NCI-H1092 treated with DMSO at 0.1 percent for 48 hours (cell line): ENCODE results near the gene SPEG.

ENCODE experiments used
- DNase-seq: peaks from one replicate; lab custom pipeline; 2025; lab: John Stamatoyannopoulos, UW

Gene SPEG

GRCh38 chr2:219425238-219426067 lies 9.2 kb upstream of the SPEG start:
- no peak for DNase-seq

- no peak for DNase-seq
Measured at GRCh38 chr2:219426068-219426443, 8.6 kb upstream of the SPEG start.

GRCh38 chr2:219426534-219427136 lies 8.0 kb upstream of the SPEG start:
- no peak for DNase-seq

GRCh38 chr2:219428469-219428868 lies 6.2 kb upstream of the SPEG start:
- DNase-seq, result no peak

GRCh38 chr2:219429958-219430606 lies 4.6 kb upstream of the SPEG start:
- no peak for DNase-seq

- DNase-seq, result peak; percentile 36
Measured at GRCh38 chr2:219430633-219431615, 3.7 kb upstream of the SPEG start.

GRCh38 chr2:219433666-219434467 lies 776 bp upstream of the SPEG start:
- DNase-seq, result no peak

- no peak for DNase-seq
Measured at GRCh38 chr2:219434468-219434717, 250 bp upstream of the SPEG start.

GRCh38 chr2:219435701-219436100 lies 1.1 kb downstream of the SPEG start:
- no peak for DNase-seq

GRCh38 chr2:219436491-219436890 lies 1.8 kb downstream of the SPEG start:
- no peak for DNase-seq

- no peak for DNase-seq
Measured at GRCh38 chr2:219437141-219437540, 2.5 kb downstream of the SPEG start.

GRCh38 chr2:219437690-219438206 lies 3.1 kb downstream of the SPEG start:
- DNase-seq, result no peak

GRCh38 chr2:219438453-219438852 lies 3.8 kb downstream of the SPEG start:
- no peak for DNase-seq

GRCh38 chr2:219439506-219439905 lies 4.9 kb downstream of the SPEG start:
- no peak for DNase-seq

- DNase-seq, result no peak
Measured at GRCh38 chr2:219440388-219441256, 6.0 kb downstream of the SPEG start.

GRCh38 chr2:219441451-219442255 lies 7.0 kb downstream of the SPEG start:
- peak; percentile 29 for DNase-seq

- no peak for DNase-seq
Measured at GRCh38 chr2:219442256-219443015, 7.8 kb downstream of the SPEG start.

- no peak for DNase-seq
Measured at GRCh38 chr2:219443016-219443696, 8.5 kb downstream of the SPEG start.
